Measurements from ENCODE around the gene ITGA1. TPM values are rescaled to one million over a fixed set of nuclear protein-coding genes. Genes with fewer than 3 reads are reported as not detected.
"Not testable (repeated sequence)": the region's sequence is repeated elsewhere in the genome, so short reads cannot be mapped to it uniquely, and the experiment has no call there.

ITGA1 gene
- total RNA-seq, 1 donor from 2014 or later = 84.4 TPM

DNA sequence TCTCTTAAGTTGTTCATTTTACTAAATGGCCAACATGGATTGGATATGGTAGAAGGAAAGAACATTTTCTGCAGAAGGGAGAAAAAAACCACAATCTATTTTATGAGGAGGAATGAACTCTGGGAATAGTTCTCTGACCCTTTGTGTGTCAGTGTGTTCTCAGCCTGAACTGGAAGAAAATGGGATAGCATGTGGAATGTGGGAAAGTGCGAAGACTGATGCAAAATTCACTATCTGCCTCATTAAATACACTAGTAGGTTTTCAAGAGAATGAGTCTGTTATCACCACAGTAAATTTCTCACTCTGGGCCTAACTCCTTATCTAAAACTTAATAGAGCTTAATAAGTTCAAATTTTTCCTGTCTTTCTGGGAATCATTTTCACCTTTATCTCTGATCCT lies 22.7 kb downstream of the ITGA1 start:
- TF ChIP-seq, protein P1, sequence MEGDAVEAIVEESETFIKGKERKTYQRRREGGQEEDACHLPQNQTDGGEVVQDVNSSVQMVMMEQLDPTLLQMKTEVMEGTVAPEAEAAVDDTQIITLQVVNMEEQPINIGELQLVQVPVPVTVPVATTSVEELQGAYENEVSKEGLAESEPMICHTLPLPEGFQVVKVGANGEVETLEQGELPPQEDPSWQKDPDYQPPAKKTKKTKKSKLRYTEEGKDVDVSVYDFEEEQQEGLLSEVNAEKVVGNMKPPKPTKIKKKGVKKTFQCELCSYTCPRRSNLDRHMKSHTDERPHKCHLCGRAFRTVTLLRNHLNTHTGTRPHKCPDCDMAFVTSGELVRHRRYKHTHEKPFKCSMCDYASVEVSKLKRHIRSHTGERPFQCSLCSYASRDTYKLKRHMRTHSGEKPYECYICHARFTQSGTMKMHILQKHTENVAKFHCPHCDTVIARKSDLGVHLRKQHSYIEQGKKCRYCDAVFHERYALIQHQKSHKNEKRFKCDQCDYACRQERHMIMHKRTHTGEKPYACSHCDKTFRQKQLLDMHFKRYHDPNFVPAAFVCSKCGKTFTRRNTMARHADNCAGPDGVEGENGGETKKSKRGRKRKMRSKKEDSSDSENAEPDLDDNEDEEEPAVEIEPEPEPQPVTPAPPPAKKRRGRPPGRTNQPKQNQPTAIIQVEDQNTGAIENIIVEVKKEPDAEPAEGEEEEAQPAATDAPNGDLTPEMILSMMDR (IDR thresholded peaks at IDR 0.05) = no peak
- ATAC-seq (no peak), DNase-seq (no peak)
- intact Hi-C loops (cut with DNase I) = no loop called here
- no peak overlapping the region for H3K4me3 ChIP-seq
- no peaks in the 10 kb centered on the region for H3K27me3 ChIP-seq (ENCODE audit: low read depth)
- H3K27ac ChIP-seq = no peak overlapping the region
- H3K9me3 ChIP-seq = no peaks in the 10 kb centered on the region
- H3K4me1 ChIP-seq = peaks cover 69% of the 10 kb centered on the region
- H3K36me3 ChIP-seq = no peaks in the 10 kb centered on the region

DNA sequence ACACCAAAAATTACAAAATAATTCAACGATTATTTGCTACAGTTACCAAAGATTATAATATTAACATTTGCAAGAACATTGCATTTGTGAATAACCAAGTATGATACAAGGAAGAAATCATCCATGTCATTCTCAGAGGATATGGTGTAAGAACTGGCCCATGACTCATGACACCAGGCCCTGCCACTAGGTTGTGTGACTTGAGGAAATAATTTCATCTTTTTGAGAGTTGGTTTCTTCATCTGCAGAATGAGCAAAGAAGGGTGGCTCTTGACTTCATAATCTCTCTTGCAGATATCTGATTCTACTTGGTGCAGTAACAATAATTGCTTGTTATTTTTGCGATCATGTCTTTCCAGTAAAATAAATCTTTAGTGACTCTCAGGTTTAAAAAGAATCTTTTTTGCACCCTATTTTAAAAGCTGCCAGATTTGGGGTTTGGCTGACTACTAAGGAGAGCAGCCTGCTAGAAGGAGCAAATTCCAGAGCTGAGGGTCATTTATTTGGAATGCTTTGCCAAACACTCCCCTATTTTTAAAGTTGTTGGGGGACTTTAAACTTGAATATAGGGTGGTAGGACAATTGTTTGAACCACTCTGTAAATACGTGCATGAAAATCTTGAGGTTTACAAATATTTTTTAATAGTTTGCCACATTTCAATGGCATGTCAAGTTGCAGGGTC lies 23.5 kb downstream of the ITGA1 start:
- peak; percentile 67 to 68 for ATAC-seq
- Histone ChIP-seq H3K27ac (no peak overlapping the region), H3K9me3 (no peaks in the 10 kb centered on the region), H3K4me1 (peaks cover 66% of the 10 kb centered on the region), H3K4me3 (no peak overlapping the region), H3K36me3 (no peaks in the 10 kb centered on the region), H3K27me3 (ENCODE audit: low read depth) (no peaks in the 10 kb centered on the region)
- peak; percentile 44 for DNase-seq
- TF ChIP-seq, protein P1 (IDR thresholded peaks at IDR 0.05) = no peak
- intact Hi-C loops (cut with DNase I) = no loop called here

DNA sequence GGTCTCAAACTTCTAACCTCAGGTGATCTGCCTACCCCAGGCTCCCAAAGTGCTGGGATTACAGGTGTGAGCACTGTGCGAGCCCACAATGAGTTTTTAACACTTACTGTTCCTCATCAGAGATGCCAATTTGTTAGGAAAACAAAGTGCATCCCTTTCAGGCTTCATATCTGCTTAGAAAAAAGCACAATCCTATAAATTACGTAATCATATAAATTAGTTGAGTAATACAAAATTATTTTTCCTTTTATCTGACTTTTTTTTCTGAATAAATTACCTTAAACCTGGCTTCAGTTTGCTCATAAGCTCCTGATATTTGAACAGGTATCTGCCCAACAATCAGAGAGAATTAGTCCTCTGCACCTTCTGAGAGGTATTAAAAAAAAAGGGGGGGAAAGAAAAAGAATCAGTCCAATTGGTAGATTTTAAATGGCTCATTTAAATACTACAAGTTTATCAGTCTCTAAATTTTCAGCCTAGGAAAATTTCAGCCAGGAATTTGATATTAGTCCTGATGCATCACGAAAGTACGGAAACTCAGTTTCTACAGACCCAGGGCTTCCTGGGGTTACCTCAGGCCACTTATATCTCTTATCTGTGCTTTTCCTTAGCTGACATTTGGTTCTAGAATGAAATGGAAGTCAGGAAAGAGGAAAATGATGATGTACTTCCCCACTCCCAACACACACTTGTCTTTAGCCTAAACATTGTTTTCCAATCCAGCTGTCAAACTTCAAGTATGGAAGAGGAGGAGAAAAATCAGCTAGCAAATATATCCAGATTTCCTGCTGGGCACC lies 26.8 kb downstream of the ITGA1 start:
- DNase-seq = no peak
- H3K27me3 ChIP-seq (ENCODE audit: low read depth) = no peaks in the 10 kb centered on the region
- H3K36me3 ChIP-seq = no peaks in the 10 kb centered on the region
- no peak for ATAC-seq
- TF ChIP-seq, protein P1 (IDR thresholded peaks at IDR 0.05) = no peak
- no peak overlapping the region for H3K4me3 ChIP-seq
- peak overlapping the region; percentile 38 for H3K27ac ChIP-seq
- intact Hi-C loops (cut with DNase I) = no loop called here
- H3K4me1 ChIP-seq = peaks cover 39% of the 10 kb centered on the region
- no peaks in the 10 kb centered on the region for H3K9me3 ChIP-seq

DNA sequence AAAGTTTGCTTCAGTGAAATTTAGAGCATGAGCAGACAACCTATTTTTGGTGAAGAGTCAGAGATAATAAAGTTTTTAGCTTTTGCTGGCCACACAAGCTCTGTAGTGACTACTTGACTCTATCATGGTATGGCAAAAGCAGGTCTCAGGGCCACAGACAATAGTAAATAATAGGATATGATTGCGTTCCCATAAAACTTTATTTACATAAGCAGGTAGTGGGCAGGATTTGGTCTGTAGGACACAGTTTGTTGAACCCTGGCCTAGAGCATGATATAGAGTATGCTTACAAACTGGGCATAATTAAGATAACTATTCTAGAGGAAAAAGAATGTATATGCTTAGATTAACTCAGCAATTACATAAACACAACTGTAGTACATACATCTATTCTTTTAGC lies 30.1 kb downstream of the ITGA1 start:
- DNase-seq = no peak
- H3K4me1 ChIP-seq = peaks cover 29% of the 10 kb centered on the region
- no peak for ATAC-seq
- H3K27me3 ChIP-seq (ENCODE audit: low read depth) = no peaks in the 10 kb centered on the region
- TF ChIP-seq, protein P1 (IDR thresholded peaks at IDR 0.05) = no peak
- H3K27ac ChIP-seq = no peak overlapping the region
- H3K9me3 ChIP-seq = no peaks in the 10 kb centered on the region
- H3K4me3 ChIP-seq = no peak overlapping the region
- intact Hi-C loops (cut with DNase I) = no loop called here
- H3K36me3 ChIP-seq = no peaks in the 10 kb centered on the region

DNA sequence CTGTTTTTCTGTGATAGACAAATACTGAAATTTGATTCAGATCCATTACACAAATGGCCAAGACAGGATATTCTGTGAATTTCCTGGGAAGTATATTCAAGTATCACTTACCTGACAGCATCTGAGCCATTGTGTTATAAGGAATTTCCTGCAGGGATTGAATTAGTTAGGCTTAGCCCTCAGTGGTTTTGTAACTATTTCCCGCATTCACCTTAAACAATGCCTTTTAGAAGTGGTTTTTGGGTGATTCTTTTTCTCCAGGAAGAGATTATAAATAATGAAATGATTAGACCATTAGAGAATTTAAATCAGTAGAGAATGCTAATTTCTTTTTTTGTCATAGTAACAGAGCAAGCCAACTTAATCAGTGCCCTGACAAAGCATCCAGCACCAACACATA lies 30.6 kb downstream of the ITGA1 start:
- H3K27ac ChIP-seq = no peak overlapping the region
- DNase-seq = no peak
- H3K27me3 ChIP-seq (ENCODE audit: low read depth) = no peaks in the 10 kb centered on the region
- no peaks in the 10 kb centered on the region for H3K9me3 ChIP-seq
- no peak overlapping the region for H3K4me3 ChIP-seq
- ATAC-seq = no peak
- peaks cover 27% of the 10 kb centered on the region for H3K4me1 ChIP-seq
- no peaks in the 10 kb centered on the region for H3K36me3 ChIP-seq
- TF ChIP-seq, protein P1 (IDR thresholded peaks at IDR 0.05) = no peak
- intact Hi-C loops (cut with DNase I) = no loop called here

DNA sequence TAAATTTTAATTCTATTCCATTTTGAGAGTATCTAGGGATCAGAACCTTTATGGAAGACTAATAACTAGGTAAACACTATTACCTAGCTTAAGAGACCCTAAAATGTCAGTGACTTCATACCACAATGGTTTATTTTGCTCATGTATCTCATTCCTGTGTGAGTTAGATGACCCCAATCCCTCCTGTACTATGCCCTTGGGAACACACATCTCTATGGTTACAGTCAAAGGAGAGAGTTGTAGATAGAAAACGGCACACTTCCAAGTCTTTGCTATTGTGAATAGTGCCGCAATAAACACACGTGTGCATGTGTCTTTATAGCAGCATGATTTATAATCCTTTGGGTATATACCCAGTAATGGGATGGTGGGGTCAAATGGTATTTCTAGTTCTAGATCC lies 31.1 kb downstream of the ITGA1 start:
- H3K9me3 ChIP-seq; ATAC-seq; H3K4me3 ChIP-seq; H3K36me3 ChIP-seq; intact Hi-C loops (cut with DNase I); H3K27ac ChIP-seq; DNase-seq; H3K27me3 ChIP-seq (ENCODE audit: low read depth): not testable (repeated sequence)
- H3K4me1 ChIP-seq = peaks cover 23% of the 10 kb centered on the region

Data from lower lobe of right lung (tissue), 2 donors.